Immature natural killer cell (primary cell): ENCODE data around the gene ATF4. TPM values are rescaled to one million over a fixed set of nuclear protein-coding genes. Genes with fewer than 3 reads are reported as not detected.

Experiments
- DNase-seq, 3 donors: peaks; one replicate each; pipeline ENCODE4 v3.0.0; 2022; ENCODE audit warnings: mixed read lengths in 1 of 3
- H3K27ac Mint-ChIP-seq, 6 donors: one replicate each; pipeline ENCODE4 v1.8.0; 2020; ENCODE audit warnings: mixed read lengths in 6 of 6, mild to moderate bottlenecking in 5 of 6, inconsistent platforms in 4 of 6, moderate library complexity in 3 of 6
- H3K27me3 Mint-ChIP-seq, 3 donors: one replicate each; pipeline ENCODE4 v1.8.0; 2020 to 2021; ENCODE audit warnings: low read depth in 3 of 3, mild to moderate bottlenecking in 3 of 3, mixed read lengths in 3 of 3, moderate library complexity in 3 of 3, inconsistent platforms in 1 of 3
- H3K36me3 Mint-ChIP-seq, 3 donors: one replicate each; pipeline ENCODE4 v1.8.0; 2020; ENCODE audit warnings: mixed read lengths in 3 of 3, inconsistent platforms in 2 of 3, mild to moderate bottlenecking in 2 of 3
- H3K4me1 Mint-ChIP-seq, 2 donors: one replicate each; pipeline ENCODE4 v1.8.0; 2020; ENCODE audit warnings: inconsistent platforms in 2 of 2, mild to moderate bottlenecking in 2 of 2, mixed read lengths in 2 of 2, moderate library complexity in 1 of 2
- H3K4me3 Mint-ChIP-seq, 5 donors: one replicate each; pipeline ENCODE4 v1.8.0; 2020; ENCODE audit warnings: mild to moderate bottlenecking in 5 of 5, mixed read lengths in 5 of 5, inconsistent platforms in 3 of 5, moderate library complexity in 3 of 5
- H3K9me3 Mint-ChIP-seq, 6 donors: one replicate each; pipeline ENCODE4 v1.8.0; 2020; ENCODE audit warnings: mild to moderate bottlenecking in 6 of 6, mixed read lengths in 6 of 6, inconsistent platforms in 4 of 6, moderate library complexity in 3 of 6
- polyA plus RNA-seq, 3 donors: library from polyadenylated mRNA; unstranded; fragments of 300-500 nt; fragmentation: Illumina TruSeq; gene quantifications; one replicate each; pipeline ENCODE4 v1.2.3, GENCODE V29; 2021

Gene ATF4, protein sequence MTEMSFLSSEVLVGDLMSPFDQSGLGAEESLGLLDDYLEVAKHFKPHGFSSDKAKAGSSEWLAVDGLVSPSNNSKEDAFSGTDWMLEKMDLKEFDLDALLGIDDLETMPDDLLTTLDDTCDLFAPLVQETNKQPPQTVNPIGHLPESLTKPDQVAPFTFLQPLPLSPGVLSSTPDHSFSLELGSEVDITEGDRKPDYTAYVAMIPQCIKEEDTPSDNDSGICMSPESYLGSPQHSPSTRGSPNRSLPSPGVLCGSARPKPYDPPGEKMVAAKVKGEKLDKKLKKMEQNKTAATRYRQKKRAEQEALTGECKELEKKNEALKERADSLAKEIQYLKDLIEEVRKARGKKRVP
- polyA plus RNA-seq: 100 to 1,000 TPM in 1 of 3 donors, 10 to 100 TPM in 2; 48.9 to 113 (median 69.4) TPM

DNA sequence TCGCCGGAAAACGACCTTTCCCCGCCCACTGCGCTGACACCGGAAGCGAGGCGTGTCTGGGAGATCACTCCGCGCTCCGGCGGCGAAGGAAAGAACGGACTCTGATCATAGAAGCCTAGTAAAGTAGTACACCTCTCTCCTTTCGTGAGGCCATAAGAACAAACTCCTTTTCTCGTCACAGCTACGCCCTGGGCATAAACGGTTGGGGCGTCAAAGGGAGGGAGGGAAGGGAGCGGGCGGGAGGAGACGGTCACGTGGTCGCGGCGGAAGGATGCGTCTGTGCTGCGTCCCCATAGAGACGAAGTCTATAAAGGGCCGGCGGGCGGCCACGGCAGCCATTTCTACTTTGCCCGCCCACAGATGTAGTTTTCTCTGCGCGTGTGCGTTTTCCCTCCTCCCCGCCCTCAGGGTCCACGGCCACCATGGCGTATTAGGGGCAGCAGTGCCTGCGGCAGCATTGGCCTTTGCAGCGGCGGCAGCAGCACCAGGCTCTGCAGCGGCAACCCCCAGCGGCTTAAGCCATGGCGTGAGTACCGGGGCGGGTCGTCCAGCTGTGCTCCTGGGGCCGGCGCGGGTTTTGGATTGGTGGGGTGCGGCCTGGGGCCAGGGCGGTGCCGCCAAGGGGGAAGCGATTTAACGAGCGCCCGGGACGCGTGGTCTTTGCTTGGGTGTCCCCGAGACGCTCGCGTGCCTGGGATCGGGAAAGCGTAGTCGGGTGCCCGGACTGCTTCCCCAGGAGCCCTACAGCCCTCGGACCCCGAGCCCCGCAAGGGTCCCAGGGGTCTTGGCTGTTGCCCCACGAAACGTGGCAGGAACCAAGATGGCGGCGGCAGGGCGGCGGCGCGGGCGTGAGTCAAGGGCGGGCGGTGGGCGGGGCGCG, at the start of gene ATF4:
TSS of gene ATF4 (plus strand) at position 337 of the 880 bp plus-strand sequence. CDS start 884 bp downstream, outside the sequence.
- peaks cover 11 to 35% (median 22%) of the 10 kb centered on the region in 3 donors for H3K27me3 Mint-ChIP-seq
- no peaks in the 10 kb centered on the region for H3K9me3 Mint-ChIP-seq
- peak within 1 kb of the TSS; percentile 90 to 99 (median 98) for H3K27ac Mint-ChIP-seq
- peaks cover 47 to 48% of the 10 kb centered on the region in 2 donors for H3K4me1 Mint-ChIP-seq
- H3K36me3 Mint-ChIP-seq: peaks cover 16 to 39% (median 18%) of the 10 kb centered on the region in 3 donors
- DNase-seq: peak; percentile 66 to 98 (median 97)
- H3K4me3 Mint-ChIP-seq: peak within 1 kb of the TSS; percentile 92 to 99 (median 96)

DNA sequence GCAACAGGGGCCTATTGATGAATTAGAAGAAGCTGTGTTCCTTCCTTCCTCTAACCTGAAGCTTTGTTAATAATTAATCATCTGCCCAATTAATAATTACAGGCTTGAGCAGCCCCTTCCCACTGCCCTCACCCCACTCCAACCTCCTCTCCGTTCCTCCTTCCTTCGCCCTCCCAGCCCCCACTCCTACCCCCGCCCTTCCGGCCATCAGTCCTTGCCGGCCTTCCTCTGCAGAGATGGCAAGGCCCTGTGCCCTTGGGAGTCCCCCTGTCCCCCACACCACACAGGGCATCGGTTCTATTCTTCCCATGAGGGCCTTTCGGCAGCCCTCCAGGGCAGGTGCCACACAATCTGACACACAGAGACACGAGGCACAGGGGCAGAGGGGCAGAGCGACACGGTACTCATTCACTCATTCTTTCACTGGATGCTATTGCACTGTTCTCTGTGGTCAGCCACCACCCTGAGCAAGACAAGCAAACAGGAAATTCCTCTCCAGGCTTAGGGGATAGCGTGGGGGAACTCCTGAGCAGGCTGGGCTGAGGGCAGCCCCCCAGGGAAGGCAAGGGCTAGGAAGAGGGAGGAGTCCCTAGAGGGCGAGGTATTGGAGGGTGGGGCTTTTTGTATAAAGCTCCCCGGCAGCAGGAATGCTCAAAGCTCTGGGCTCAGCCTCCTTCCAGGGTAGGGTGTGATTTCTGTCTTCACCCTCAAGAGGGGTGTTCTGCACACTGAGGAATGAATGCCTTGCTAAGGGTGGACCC, 48.8 kb upstream of the ATF4 start:
- H3K27me3 Mint-ChIP-seq: peaks cover 2 to 8% (median 5%) of the 10 kb centered on the region in 3 donors
- no peak for DNase-seq
- peak overlapping the region in 1 of 5 donors; percentile 40 for H3K4me3 Mint-ChIP-seq
- peak overlapping the region in 3 of 6 donors; percentile 49 to 67 (median 65) for H3K27ac Mint-ChIP-seq
- no peaks in the 10 kb centered on the region for H3K36me3 Mint-ChIP-seq
- no peaks in the 10 kb centered on the region for H3K9me3 Mint-ChIP-seq
- peaks cover 6 to 10% of the 10 kb centered on the region in 2 donors for H3K4me1 Mint-ChIP-seq

DNA sequence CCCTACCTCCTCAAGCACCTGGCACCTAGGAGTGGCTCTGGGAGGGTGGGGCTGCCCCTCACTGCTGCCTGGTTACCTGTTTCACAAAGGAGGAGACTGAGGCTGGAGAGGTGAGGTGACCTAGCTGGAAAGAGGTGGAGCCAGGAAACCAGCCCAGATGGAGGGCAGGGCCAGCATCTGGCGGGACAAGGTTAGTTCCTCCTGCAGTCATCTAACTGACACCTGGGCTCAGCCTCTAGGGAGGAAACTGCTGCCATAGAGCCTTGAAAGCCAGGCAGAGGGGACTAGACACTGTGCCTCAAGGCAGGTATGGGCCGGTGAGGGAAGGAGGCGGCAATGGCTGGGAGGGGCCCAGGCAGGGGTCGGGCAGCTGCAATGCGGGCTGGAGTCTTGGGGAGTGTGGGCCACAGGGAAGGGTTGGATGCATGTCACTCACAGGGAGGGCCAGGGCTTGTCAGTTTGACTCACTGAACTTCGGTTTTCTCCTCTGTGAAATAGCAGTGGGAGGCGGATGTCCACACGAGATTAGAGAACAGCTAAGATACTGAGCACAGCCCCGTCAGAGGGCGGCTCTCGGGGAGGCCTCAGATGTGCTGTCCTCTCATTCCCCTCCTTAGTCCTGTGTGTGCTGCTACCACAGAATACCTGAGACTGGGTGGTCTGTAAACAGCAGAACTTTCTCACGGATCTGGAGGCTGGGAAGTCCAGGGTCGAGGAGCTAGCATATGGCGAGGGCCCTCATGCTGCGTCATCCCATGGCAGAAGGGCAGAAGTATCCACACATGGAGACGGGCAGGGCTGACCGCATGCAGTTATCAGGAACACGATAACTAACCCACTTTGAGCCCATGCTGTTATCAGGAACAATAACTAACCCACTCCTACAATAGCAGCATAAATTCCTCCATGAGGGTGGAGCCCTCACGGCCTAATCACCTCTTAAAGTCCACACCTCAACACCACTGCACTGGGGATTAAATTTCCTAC, 47.5 kb upstream of the ATF4 start:
- Mint-ChIP-seq H3K9me3 (no peaks in the 10 kb centered on the region), H3K36me3 (no peaks in the 10 kb centered on the region), H3K27ac (peak overlapping the region in 1 of 6 donors; percentile 19), H3K4me1 (peaks cover 6 to 10% of the 10 kb centered on the region in 2 donors), H3K4me3 (no peak overlapping the region), H3K27me3 (peaks cover 0 to 5% (median 4%) of the 10 kb centered on the region in 3 donors)
- no peak for DNase-seq

DNA sequence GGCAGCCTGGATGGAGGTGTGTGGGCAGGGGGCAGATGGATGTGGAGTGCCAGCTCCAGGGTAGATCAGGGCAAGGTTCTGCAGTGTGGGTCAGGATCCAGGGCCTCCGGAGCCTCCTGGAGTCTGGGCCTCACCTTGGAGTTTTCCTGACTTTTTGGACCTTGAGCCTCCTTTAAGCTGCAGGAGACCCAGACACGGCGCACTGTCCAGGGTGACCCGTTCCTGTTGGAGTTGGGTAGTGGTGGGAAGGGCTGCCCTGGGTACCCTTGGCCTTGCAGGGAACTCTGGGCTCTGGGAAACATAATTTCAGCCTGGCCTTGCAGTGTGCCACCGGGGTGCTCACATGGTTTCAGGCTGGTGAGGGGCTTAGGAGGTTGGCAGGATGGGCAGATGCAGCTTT, 46.5 kb upstream of the ATF4 start:
- Mint-ChIP-seq H3K27ac (no peak overlapping the region), H3K9me3 (no peaks in the 10 kb centered on the region), H3K27me3 (peaks cover 0 to 4% (median under 1%) of the 10 kb centered on the region in 3 donors), H3K4me3 (no peak overlapping the region), H3K4me1 (peaks cover 6 to 10% of the 10 kb centered on the region in 2 donors), H3K36me3 (no peaks in the 10 kb centered on the region)
- DNase-seq: no peak

DNA sequence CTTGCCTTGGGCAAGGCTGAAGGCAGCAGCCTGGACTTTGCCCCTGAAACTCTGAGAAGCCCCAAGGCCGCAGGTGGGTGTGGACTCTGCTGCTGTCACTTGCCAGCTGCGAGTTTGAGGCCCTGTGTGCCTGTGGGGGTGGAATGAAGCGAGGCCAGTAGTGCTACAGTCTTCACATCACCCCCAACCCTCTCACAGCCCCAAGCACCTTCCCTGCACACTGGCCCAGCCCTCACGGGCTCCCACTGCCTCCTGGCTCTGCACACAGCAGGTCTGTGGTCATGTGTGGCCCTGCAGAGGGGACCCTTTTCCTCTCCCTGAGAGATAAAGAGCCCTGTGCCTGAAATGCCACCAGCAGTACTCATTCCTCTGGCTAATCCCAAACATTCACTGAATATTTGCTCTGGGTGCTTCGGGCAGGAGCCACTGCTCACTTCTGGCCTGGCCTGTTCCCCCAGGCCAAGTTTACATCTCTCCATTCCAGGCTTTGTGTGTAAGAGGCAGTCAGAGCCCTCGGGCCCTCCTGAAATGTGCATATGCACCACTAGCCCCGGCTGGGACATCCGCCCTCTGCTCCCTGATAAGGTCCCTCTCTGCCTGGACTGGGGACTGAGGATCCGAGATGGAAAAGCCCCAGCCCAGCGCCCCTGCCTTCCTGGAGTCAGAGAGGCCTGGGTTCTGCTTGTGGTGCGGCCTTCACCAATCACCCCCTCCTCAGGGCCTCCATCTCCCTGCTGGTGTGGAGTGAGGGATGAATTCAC, 45.8 kb upstream of the ATF4 start:
- Mint-ChIP-seq H3K27me3 (peaks cover 0 to under 1% (median 0%) of the 10 kb centered on the region in 3 donors), H3K4me3 (no peak overlapping the region), H3K4me1 (peaks cover 6 to 10% of the 10 kb centered on the region in 2 donors), H3K9me3 (no peaks in the 10 kb centered on the region), H3K27ac (no peak overlapping the region), H3K36me3 (no peaks in the 10 kb centered on the region)
- DNase-seq: no peak

DNA sequence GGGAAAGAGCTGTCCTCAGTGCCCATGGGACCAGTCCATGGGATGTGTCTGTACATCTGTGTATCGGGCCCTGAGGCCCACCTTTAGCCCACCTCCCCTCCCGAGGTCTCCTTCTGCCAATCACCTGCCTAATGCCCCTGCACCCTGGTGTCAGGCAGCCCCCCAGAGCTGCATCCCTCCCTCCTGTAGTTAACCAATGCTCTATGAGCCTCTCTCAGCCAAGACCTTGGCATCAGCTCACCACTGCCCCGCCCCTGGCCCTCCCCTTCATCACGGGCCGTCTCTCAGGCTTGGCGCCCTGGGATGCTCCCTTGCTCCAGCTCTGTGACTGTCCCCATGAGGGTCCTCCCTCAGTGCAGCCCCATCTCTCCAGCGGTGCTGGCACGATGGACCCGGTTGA, 45.0 kb upstream of the ATF4 start:
- Mint-ChIP-seq H3K36me3 (no peaks in the 10 kb centered on the region), H3K27me3 (peaks cover 0 to 1% (median 0%) of the 10 kb centered on the region in 3 donors), H3K27ac (no peak overlapping the region), H3K4me1 (peaks cover 6 to 10% of the 10 kb centered on the region in 2 donors), H3K9me3 (no peaks in the 10 kb centered on the region), H3K4me3 (no peak overlapping the region)
- no peak for DNase-seq

DNA sequence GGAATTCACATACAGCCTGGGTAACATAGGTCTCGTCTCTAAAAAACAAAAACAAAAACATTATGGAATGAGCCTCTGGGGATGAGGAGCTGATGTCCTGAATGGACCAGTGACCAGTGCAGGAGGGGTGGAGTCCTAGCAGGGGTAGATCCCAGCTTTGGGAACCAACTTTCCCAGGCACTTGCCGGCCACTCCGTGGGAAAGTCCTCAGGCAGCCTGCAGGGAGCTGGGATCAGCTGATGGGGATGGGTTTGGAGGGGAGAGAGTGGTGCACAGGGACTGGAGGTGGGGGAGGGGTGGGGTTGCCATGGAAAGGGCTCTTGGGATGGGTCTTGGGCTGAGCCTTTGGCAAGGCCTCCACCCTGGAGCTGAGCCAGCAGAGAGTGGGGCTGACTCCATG, 44.5 kb upstream of the ATF4 start:
- Mint-ChIP-seq H3K9me3 (no peaks in the 10 kb centered on the region), H3K4me3 (no peak overlapping the region), H3K36me3 (no peaks in the 10 kb centered on the region), H3K27ac (no peak overlapping the region), H3K4me1 (peaks cover 6 to 10% of the 10 kb centered on the region in 2 donors), H3K27me3 (peaks cover 0 to 1% (median 0%) of the 10 kb centered on the region in 3 donors)
- DNase-seq: no peak

DNA sequence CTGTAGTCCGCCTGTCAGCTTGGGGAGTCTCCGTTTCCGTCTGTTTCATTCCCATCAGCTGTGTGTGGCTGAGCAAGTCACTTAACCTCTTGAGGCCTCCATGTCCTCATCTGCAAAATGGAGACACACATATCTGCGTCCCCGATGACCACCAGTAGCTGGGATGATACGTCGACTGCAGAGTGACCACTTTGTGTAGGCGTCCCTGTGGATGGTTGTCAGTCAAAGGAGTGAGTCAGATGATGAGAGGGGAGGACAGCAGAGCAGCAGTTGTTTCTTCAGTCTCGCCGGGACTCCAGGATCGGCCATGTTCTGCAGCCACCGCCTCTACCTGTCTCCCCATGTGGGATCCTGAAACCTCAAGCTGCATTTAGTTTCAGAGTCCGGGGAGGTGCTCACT, 43.7 kb upstream of the ATF4 start:
- H3K27me3 Mint-ChIP-seq: peaks cover 0 to 1% (median 0%) of the 10 kb centered on the region in 3 donors
- H3K4me1 Mint-ChIP-seq: peaks cover 2 to 6% of the 10 kb centered on the region in 2 donors
- DNase-seq: no peak
- no peaks in the 10 kb centered on the region for H3K36me3 Mint-ChIP-seq
- H3K4me3 Mint-ChIP-seq: no peak overlapping the region
- H3K27ac Mint-ChIP-seq: no peak overlapping the region
- H3K9me3 Mint-ChIP-seq: no peaks in the 10 kb centered on the region

DNA sequence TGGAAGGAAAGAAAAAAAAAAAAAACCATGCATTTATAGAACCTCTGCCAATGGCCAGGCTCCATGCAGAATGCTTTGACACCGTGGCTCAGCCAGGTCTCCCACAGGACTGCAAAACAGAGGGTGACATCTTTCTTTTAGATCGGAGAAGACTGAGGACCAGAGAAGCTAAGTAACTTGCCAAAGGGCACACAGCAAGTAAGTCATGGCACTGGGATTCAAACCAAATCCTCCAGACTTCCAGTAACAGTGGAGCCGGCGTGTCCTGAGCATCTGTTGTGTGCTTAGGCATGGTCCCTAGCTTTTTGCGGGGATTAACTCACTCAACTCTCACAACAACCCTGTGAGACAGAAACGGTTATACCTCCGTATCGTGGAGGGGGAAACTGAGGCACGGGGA, 42.8 kb upstream of the ATF4 start:
- Mint-ChIP-seq H3K9me3 (no peaks in the 10 kb centered on the region), H3K4me3 (no peak overlapping the region), H3K4me1 (no peaks in the 10 kb centered on the region), H3K27ac (no peak overlapping the region), H3K36me3 (no peaks in the 10 kb centered on the region), H3K27me3 (peaks cover 0 to 1% (median 0%) of the 10 kb centered on the region in 3 donors)
- no peak for DNase-seq

DNA sequence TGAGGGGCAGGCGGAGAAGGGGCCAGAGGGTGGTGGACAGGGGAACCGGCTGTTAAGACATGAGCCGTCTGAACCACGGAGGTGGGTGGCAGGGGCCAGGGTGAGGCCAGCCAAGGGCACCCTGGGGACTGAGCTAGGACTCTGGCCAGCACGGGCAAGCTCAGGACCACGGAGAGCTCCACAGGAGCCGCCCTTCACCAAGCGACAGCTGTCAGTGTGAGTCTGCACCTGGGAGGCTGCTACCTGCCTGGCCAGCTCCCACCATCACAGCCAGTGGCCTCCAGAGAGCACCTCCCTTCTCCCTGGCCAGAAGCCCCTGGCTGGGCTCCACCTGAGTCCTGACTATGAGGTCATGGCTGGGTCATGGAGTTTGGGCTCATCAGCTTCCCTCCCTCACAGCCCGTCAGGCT, 41.9 kb upstream of the ATF4 start:
- Mint-ChIP-seq H3K4me1 (no peaks in the 10 kb centered on the region), H3K27ac (no peak overlapping the region), H3K36me3 (no peaks in the 10 kb centered on the region)

DNA sequence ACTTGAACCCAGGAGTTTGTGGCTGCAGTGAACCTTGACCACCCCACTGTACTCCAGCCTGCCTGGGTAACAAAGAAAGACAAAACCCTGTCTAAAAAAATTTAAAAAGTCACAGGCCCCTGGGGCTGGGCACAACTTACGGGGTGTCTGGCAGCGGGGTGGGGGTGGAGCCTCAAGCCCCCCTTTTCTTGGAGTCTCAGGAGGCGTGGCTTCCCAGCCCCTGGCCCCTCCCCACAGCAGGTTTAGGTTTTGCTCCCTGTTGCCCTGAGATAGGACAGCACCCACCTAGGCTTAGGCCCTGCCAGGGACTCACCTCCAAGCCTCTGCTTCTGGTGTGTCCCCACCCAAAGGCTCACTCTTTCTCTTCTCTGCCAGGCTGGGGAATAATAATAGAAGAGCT, 41.1 kb upstream of the ATF4 start:
- Mint-ChIP-seq H3K27ac (no peak overlapping the region), H3K27me3 (peaks cover 0 to 1% (median 0%) of the 10 kb centered on the region in 3 donors), H3K4me1 (no peaks in the 10 kb centered on the region)

More for the DNA sequence above, 41.9 kb upstream of the ATF4 start:
- Mint-ChIP-seq H3K4me3 (no peak overlapping the region), H3K27me3 (peaks cover 0 to 1% (median 0%) of the 10 kb centered on the region in 3 donors), H3K9me3 (no peaks in the 10 kb centered on the region)
- no peak for DNase-seq

DNA sequence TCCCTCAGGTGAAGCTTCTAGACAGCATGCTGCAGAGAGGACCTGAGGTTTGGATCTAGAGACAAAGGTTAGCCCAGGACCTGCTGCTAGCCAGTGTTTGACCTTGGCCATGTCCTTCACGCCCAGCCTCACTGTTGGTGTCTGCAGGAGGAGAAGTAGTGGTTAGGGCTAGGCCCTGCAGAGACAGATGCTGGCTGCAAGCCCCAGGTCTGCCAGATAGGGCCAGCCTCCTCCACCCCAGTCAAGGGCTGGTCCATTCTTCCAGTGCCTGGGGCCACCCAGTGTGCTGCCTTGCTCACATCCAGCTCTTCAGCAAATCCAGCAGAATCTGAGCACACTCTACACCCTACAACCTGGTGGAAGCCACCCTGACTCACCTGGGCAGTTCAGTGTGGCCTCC, 39.8 kb upstream of the ATF4 start:
- Mint-ChIP-seq H3K36me3 (no peaks in the 10 kb centered on the region), H3K9me3 (no peaks in the 10 kb centered on the region), H3K4me3 (no peak overlapping the region), H3K4me1 (no peaks in the 10 kb centered on the region), H3K27ac (no peak overlapping the region), H3K27me3 (peaks cover 0 to 4% (median 2%) of the 10 kb centered on the region in 3 donors)
- no peak for DNase-seq

More for the DNA sequence above, 41.1 kb upstream of the ATF4 start:
- DNase-seq: no peak
- no peaks in the 10 kb centered on the region for H3K9me3 Mint-ChIP-seq
- no peaks in the 10 kb centered on the region for H3K36me3 Mint-ChIP-seq
- H3K4me3 Mint-ChIP-seq: no peak overlapping the region
